Kasumi-1 (cell line): ENCODE measurements around the gene CHCHD5.
"Not testable (repeated sequence)": the region's sequence is repeated elsewhere in the genome, so short reads cannot be mapped to it uniquely, and the experiment has no call there.

Source experiments
- DNase-seq, 2 experiments: peaks; one replicate each; lab custom pipeline; 2025; lab: John Stamatoyannopoulos, UW

CHCHD5 gene

GRCh38 chr2:112584134-112584890, at the start of gene CHCHD5:
CHCHD5 (plus strand) TSS chr2:112584609; CDS start chr2:112584648, 39 bp downstream.
- DNase-seq = peak; percentile 93 to 95

- no peak for DNase-seq
Observed at GRCh38 chr2:112534826-112535225, 49.6 kb upstream of the CHCHD5 start.

- DNase-seq = not testable (repeated sequence)
Observed at GRCh38 chr2:112536665-112537064, 47.7 kb upstream of the CHCHD5 start.

- no peak for DNase-seq
Observed at GRCh38 chr2:112539306-112539705, 45.1 kb upstream of the CHCHD5 start.

- no peak for DNase-seq
Observed at GRCh38 chr2:112540906-112541305, 43.5 kb upstream of the CHCHD5 start.

GRCh38 chr2:112541315-112542122, 42.9 kb upstream of the CHCHD5 start:
- DNase-seq = peak; percentile 85 to 93

GRCh38 chr2:112542123-112542983, 42.1 kb upstream of the CHCHD5 start, which contains the start of gene POLR1B:
POLR1B (plus strand) TSS chr2:112542465; CDS start chr2:112542495, 30 bp downstream.
- DNase-seq = peak; percentile 83 to 85

GRCh38 chr2:112542984-112543661, 41.3 kb upstream of the CHCHD5 start:
- peak; percentile 32 to 34 for DNase-seq

- peak; percentile 17 to 18 for DNase-seq
Observed at GRCh38 chr2:112547333-112547732, 37.1 kb upstream of the CHCHD5 start.

- DNase-seq = no peak
Observed at GRCh38 chr2:112548980-112549379, 35.4 kb upstream of the CHCHD5 start.

GRCh38 chr2:112566104-112566503, 18.3 kb upstream of the CHCHD5 start:
- no peak for DNase-seq

- DNase-seq = not testable (repeated sequence)
Observed at GRCh38 chr2:112566508-112566907, 17.9 kb upstream of the CHCHD5 start.

GRCh38 chr2:112572005-112572404, 12.4 kb upstream of the CHCHD5 start:
- DNase-seq = no peak

GRCh38 chr2:112577756-112578155, 6.7 kb upstream of the CHCHD5 start:
- DNase-seq = peak in 1 of 2 experiments; percentile 7

- no peak for DNase-seq
Observed at GRCh38 chr2:112579241-112579640, 5.2 kb upstream of the CHCHD5 start.

- no peak for DNase-seq
Observed at GRCh38 chr2:112580084-112580483, 4.3 kb upstream of the CHCHD5 start.

GRCh38 chr2:112582314-112582746, 2.1 kb upstream of the CHCHD5 start:
- peak; percentile 70 to 72 for DNase-seq

GRCh38 chr2:112583497-112584133, 794 bp upstream of the CHCHD5 start:
- DNase-seq = peak; percentile 44 to 73

- no peak for DNase-seq
Observed at GRCh38 chr2:112584891-112585250, 462 bp downstream of the CHCHD5 start.

GRCh38 chr2:112585400-112585799, 991 bp downstream of the CHCHD5 start:
- DNase-seq = no peak
